GM23338 (cell line): ENCODE data around the gene FPR1. TPM values are rescaled to one million over a fixed set of nuclear protein-coding genes. Genes with fewer than 3 reads are reported as not detected.

Experiments used
- ATAC-seq: fragments of 200-7000 bp; cut with Tn5 transposase; 3 replicates; pipeline ENCODE4 v1.9.1; 2020
- DNase-seq: peaks from one replicate; pipeline ENCODE4 v3.0.0-alpha.2; 2015; ENCODE audit warnings: low spot score
- H2AFZ ChIP-seq: fragments of 200-600 bp; sonication (generic); 2 replicates; pipeline ENCODE4 v1.8.0; 2016; ENCODE audit warnings: antibody characterized with exemption, mild to moderate bottlenecking, moderate library complexity
- H3F3A ChIP-seq: fragments of 200-600 bp; sonication (generic); replicated peaks from 2 replicates; pipeline ENCODE4 v1.8.0; 2017; ENCODE audit warnings: antibody characterized with exemption, mixed run types, low read depth
- H3K27ac ChIP-seq: fragments of 200-600 bp; sonication (generic); 2 replicates; pipeline ENCODE4 v1.6.1; 2016; ENCODE audit warnings: low read depth
- H3K27me3 ChIP-seq: fragments of 200-600 bp; sonication (generic); 2 replicates; pipeline ENCODE4 v1.8.0; 2016; ENCODE audit warnings: mild to moderate bottlenecking, mixed run types, moderate library complexity; ENCODE audit not compliant: insufficient read depth
- H3K36me3 ChIP-seq: fragments of 200-600 bp; sonication (generic); 2 replicates; pipeline ENCODE4 v1.8.0; 2016; ENCODE audit warnings: mild to moderate bottlenecking; ENCODE audit not compliant: insufficient read depth
- H3K4me1 ChIP-seq: fragments of 200-600 bp; sonication (generic); 2 replicates; pipeline ENCODE4 v1.8.0; 2016; ENCODE audit warnings: mild to moderate bottlenecking, moderate library complexity; ENCODE audit not compliant: insufficient read depth
- H3K4me2 ChIP-seq: fragments of 200-600 bp; sonication (generic); 2 replicates; pipeline ENCODE4 v1.7.1; 2017; ENCODE audit warnings: mixed run types
- H3K4me3 ChIP-seq: fragments of 200-600 bp; sonication (generic); 2 replicates; pipeline ENCODE4 v1.6.1; 2016; ENCODE audit warnings: mixed run types
- H3K79me2 ChIP-seq: fragments of 200-600 bp; sonication (generic); replicated peaks from 2 replicates; pipeline ENCODE4 v1.8.0; 2017; ENCODE audit warnings: mild to moderate bottlenecking; ENCODE audit not compliant: insufficient read depth
- H3K9me2 ChIP-seq: fragments of 200-600 bp; sonication (generic); 2 replicates; pipeline ENCODE4 v1.8.0; 2017; ENCODE audit not compliant: insufficient read depth
- H4K20me1 ChIP-seq: fragments of 200-600 bp; sonication (generic); replicated peaks from 2 replicates; pipeline ENCODE4 v1.8.0; 2017; ENCODE audit warnings: mild to moderate bottlenecking; ENCODE audit not compliant: insufficient read depth
- H3K27ac Mint-ChIP-seq: 2 replicates; pipeline ENCODE4 v1.8.0; 2020; ENCODE audit warnings: inconsistent platforms, mild to moderate bottlenecking, moderate library complexity, mixed read lengths
- H3K27me3 Mint-ChIP-seq: 3 replicates; pipeline ENCODE4 v1.8.0; 2022; ENCODE audit warnings: low read depth, mild to moderate bottlenecking, moderate library complexity, mixed read lengths, inconsistent platforms; ENCODE audit not compliant: insufficient read depth, poor library complexity
- H3K36me3 Mint-ChIP-seq: 3 replicates; pipeline ENCODE4 v1.8.0; 2021; ENCODE audit warnings: low read depth, mild to moderate bottlenecking, inconsistent platforms, moderate library complexity, mixed read lengths
- H3K4me1 Mint-ChIP-seq: 3 replicates; pipeline ENCODE4 v1.8.0; 2020; ENCODE audit warnings: mild to moderate bottlenecking, inconsistent platforms, mixed read lengths
- H3K4me3 Mint-ChIP-seq: 3 replicates; pipeline ENCODE4 v1.8.0; 2021; ENCODE audit warnings: moderate library complexity, mild to moderate bottlenecking, inconsistent platforms, mixed read lengths
- H3K9me3 Mint-ChIP-seq: 3 replicates; pipeline ENCODE4 v1.8.0; 2020; ENCODE audit warnings: moderate library complexity, mild to moderate bottlenecking, inconsistent platforms, mixed read lengths
- CTCF ChIP-seq, 2 experiments: fragments of 200-600 bp in 1 of 2; sonication (generic) in 1 of 2; conservative IDR thresholded peaks; 2 replicates each; pipeline versions ENCODE4 v1.5.1 to v1.6.1; 2016 to 2017; ENCODE audit warnings: antibody characterized with exemption in 2 of 2, low read depth in 2 of 2, mild to moderate bottlenecking in 2 of 2, moderate library complexity in 1 of 2
- EZH2 ChIP-seq: fragments of 200-600 bp; sonication (generic); IDR thresholded peaks from one replicate; pipeline ENCODE4 v1.8.0; 2017; ENCODE audit warnings: antibody characterized with exemption, mild to moderate bottlenecking, low read depth; ENCODE audit not compliant: unreplicated experiment
- EZH2phosphoT487 ChIP-seq: fragments of 200-600 bp; sonication (generic); IDR thresholded peaks from one replicate; pipeline ENCODE4 v1.8.1; 2018; ENCODE audit warnings: antibody characterized with exemption; ENCODE audit not compliant: unreplicated experiment
- NANOG ChIP-seq: IDR thresholded peaks from 2 replicates; pipeline ENCODE4 v1.6.1; 2016; ENCODE audit warnings: antibody characterized with exemption, borderline replicate concordance
- STAT1 ChIP-seq: IDR thresholded peaks from one replicate; pipeline ENCODE4 v1.6.1; 2016; ENCODE audit warnings: antibody characterized with exemption; ENCODE audit not compliant: unreplicated experiment
- ZNF331 ChIP-seq: fragments of 250-450 bp; sonication (Bioruptor Pico); IDR thresholded peaks from 2 replicates; pipeline ENCODE4 v1.5.0; 2020; ENCODE audit warnings: low read depth, mild to moderate bottlenecking, moderate library complexity
- polyA plus RNA-seq: library from polyadenylated mRNA; unstranded; fragments of >200 nt; fragmentation: Nextera tagmentation; extraction: Ambion mirVana; gene quantifications from 2 replicates; pipeline ENCODE4 v1.2.1, GENCODE V29; 2016
- total RNA-seq: library from RNA; depleted of rRNA; stranded (reverse); fragments of >200 nt; shearing (Covaris generic); gene quantifications from 2 replicates; pipeline ENCODE4 v1.2.3, GENCODE V29; 2014

FPR1 gene
- total and polyA plus RNA-seq, 2 experiments from 2014 or later = not detected

GRCh38 chr19:51712461-51713081, 39.1 kb downstream of the FPR1 start:
- H3K27ac ChIP-seq = no peak overlapping the region
- no peaks in the 10 kb centered on the region for H3F3A ChIP-seq
- no peaks in the 10 kb centered on the region; the same call in 2 of the 3 replicates for H3K36me3 Mint-ChIP-seq
- H3K36me3 ChIP-seq = no peaks in the 10 kb centered on the region
- peak; percentile 59 to 76 for TF ChIP-seq CTCF (conservative IDR thresholded peaks at IDR 0.05; ENCODE audit: low read depth in 2 of 2)
- TF ChIP-seq ZNF331 = no peak
- TF ChIP-seq EZH2 = no peak
- no peak overlapping the region; the same call in 2 of the 3 replicates for H3K4me3 Mint-ChIP-seq
- no peaks in the 10 kb centered on the region for H4K20me1 ChIP-seq
- no peaks in the 10 kb centered on the region for H3K4me1 Mint-ChIP-seq
- no peak overlapping the region for H3K4me2 ChIP-seq
- H3K27me3 Mint-ChIP-seq = peaks cover 14% of the 10 kb centered on the region
- H3K9me2 ChIP-seq = no peaks in the 10 kb centered on the region
- no peak overlapping the region for H3K27ac Mint-ChIP-seq
- peak; percentile 87 for DNase-seq
- no peak overlapping the region for H2AFZ ChIP-seq
- ATAC-seq = peak; percentile 95
- H3K9me3 Mint-ChIP-seq = no peaks in the 10 kb centered on the region; the same call in 2 of the 3 replicates
- no peaks in the 10 kb centered on the region; the same call in 1 of the 2 replicates for H3K4me1 ChIP-seq
- H3K4me3 ChIP-seq = no peak overlapping the region
- no peaks in the 10 kb centered on the region for H3K79me2 ChIP-seq
- peaks cover 14% of the 10 kb centered on the region for H3K27me3 ChIP-seq

GRCh38 chr19:51711702-51712101, 40.0 kb downstream of the FPR1 start:
- no peaks in the 10 kb centered on the region for H3F3A ChIP-seq
- no peaks in the 10 kb centered on the region for H3K4me1 Mint-ChIP-seq
- peaks cover 14% of the 10 kb centered on the region for H3K27me3 Mint-ChIP-seq
- TF ChIP-seq STAT1 (no peak), EZH2phosphoT487 (no peak)
- H3K36me3 Mint-ChIP-seq = no peaks in the 10 kb centered on the region; the same call in 2 of the 3 replicates
- H3K27me3 ChIP-seq = peaks cover 5% of the 10 kb centered on the region; the same call in 1 of the 2 replicates
- H3K4me3 ChIP-seq = no peak overlapping the region
- no peak overlapping the region for H3K4me3 Mint-ChIP-seq
- H3K36me3 ChIP-seq = no peaks in the 10 kb centered on the region
- DNase-seq (no peak), ATAC-seq (no peak)
- H3K9me3 Mint-ChIP-seq = no peaks in the 10 kb centered on the region; the same call in 2 of the 3 replicates
- no peak overlapping the region for H3K27ac Mint-ChIP-seq
- no peaks in the 10 kb centered on the region; the same call in 1 of the 2 replicates for H3K4me1 ChIP-seq
- no peaks in the 10 kb centered on the region for H3K79me2 ChIP-seq
- 0 out of 2 replicates have a peak, but pooled peaks cover 3% of the 10 kb centered on the region for H4K20me1 ChIP-seq
- H2AFZ ChIP-seq = no peak overlapping the region
- H3K4me2 ChIP-seq = no peak overlapping the region
- H3K9me2 ChIP-seq = no peaks in the 10 kb centered on the region
- H3K27ac ChIP-seq = no peak overlapping the region

- H3K4me1 ChIP-seq = no peaks in the 10 kb centered on the region; the same call in 1 of the 2 replicates
- Mint-ChIP-seq H3K4me3 (no peak overlapping the region), H3K27me3 (peaks cover 15% of the 10 kb centered on the region), H3K9me3 (no peaks in the 10 kb centered on the region; the same call in 1 of the 3 replicates), H3K27ac (no peak overlapping the region), H3K36me3 (peaks cover 11% of the 10 kb centered on the region), H3K4me1 (peaks cover 3% of the 10 kb centered on the region)
- H2AFZ ChIP-seq = no peak overlapping the region
- no peaks in the 10 kb centered on the region for H3F3A ChIP-seq
- no peaks in the 10 kb centered on the region for H3K9me2 ChIP-seq
- no peak overlapping the region for H3K27ac ChIP-seq
- no peak overlapping the region for H3K4me3 ChIP-seq
- H3K36me3 ChIP-seq = no peaks in the 10 kb centered on the region
- 0 out of 2 replicates have a peak, but pooled peaks cover 4% of the 10 kb centered on the region for H3K27me3 ChIP-seq
- H3K79me2 ChIP-seq = no peaks in the 10 kb centered on the region
- 0 out of 2 replicates have a peak, but pooled peaks cover 3% of the 10 kb centered on the region for H4K20me1 ChIP-seq
- no peak for ATAC-seq
- H3K4me2 ChIP-seq = no peak overlapping the region
- TF ChIP-seq NANOG = no peak
- DNase-seq = no peak
Observed at GRCh38 chr19:51710163-51710562, 41.5 kb downstream of the FPR1 start.
